HG03565 (cell line): ENCODE results near the gene NPEPL1.
"Not testable (repeated sequence)": the region's sequence is repeated elsewhere in the genome, so short reads cannot be mapped to it uniquely, and the experiment has no call there.

Experiments
- ATAC-seq: cut with Tn5 transposase; IDR thresholded peaks from one replicate; pipeline ENCODE4 v1.9.1; 2021; ENCODE audit warnings: mild to moderate bottlenecking, moderate library complexity; ENCODE audit not compliant: unreplicated experiment

NPEPL1 gene

DNA sequence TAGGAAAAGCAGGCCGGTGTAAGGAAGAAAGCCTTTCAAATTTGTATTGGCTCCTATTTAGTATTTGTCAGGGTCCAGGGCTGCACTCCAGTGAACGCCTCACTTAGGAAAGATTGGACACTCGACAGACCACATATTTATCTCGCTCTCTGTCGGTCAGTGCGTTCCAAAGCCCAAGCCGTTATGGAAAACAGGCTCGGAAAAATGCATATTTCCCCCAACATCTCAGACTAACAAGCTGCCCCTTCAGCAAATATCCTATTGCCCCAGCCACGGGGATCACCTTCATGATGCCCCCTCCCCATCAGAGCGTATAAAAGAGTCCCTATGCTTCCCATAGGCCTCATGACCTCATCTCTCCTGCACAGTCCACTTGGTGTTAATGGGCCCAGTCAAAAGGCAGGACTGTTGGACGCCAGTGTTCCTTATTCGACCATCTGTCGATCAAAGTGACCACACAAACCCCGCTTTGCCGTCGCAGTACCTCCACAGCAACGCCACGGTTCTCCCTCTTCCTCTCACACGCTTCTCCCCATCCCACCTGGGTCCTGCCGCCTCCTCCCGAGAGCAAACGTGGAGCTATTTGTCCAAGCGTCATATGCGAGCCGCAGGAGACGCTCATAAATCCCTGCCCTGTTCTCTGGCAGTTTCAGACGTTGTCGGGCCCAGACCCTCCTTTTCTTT, 63.3 kb downstream of the NPEPL1 start:
- no peak for ATAC-seq

DNA sequence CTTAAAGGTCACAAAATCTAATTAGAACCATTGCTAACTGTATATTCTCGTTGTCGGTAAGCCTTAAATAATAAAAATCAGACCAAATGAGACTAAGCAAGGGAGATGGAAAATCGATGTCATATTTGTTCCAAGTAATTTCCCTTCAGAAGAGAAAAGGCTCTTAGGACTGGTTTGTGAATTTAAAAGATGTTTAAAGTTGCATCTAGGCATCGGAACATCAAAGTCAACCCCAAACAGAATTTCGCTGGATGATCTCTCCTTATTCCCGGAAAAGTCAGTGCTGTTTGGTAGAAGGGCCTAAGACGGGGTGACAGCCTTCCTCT, 63.8 kb downstream of the NPEPL1 start:
- no peak for ATAC-seq

DNA sequence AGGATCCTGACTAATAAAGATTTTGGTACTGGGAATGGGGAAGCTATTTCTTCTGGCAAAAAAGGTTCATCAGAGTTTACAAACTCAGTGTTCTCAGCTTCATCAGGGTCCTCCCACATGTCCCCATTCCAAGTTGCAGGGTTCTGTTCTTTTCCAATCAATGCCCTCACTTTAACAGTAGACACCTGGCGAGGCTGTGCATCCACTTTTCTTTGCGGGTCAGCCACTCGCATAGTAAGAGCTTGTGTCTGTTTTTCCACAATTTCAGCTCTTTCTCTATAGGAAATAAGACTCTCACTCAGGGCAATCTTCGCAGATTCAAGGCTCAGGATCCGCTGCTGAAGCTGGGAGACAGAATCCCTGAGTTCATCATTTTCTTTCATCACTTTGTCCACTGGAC, 65.0 kb downstream of the NPEPL1 start:
- not testable (repeated sequence) for ATAC-seq

DNA sequence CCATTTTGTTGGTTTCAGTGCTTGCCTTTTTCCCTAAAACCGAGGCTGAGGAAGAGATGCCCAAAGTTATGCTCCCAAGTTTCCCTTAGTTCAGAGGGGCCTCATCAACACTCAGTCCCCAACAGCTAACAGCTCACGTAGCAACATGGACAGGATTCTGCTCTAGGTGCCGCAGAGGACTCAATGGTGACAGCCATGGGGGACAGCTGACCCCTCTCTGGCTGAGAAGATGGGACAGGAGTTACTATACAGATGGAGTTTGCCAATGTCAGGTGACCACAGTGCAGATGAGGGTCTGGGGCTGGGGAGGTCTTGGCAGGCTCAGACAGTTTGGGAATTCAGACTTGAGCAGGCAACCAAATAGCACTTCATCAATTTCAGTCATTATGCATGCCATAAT, 67.3 kb downstream of the NPEPL1 start:
- ATAC-seq = no peak

DNA sequence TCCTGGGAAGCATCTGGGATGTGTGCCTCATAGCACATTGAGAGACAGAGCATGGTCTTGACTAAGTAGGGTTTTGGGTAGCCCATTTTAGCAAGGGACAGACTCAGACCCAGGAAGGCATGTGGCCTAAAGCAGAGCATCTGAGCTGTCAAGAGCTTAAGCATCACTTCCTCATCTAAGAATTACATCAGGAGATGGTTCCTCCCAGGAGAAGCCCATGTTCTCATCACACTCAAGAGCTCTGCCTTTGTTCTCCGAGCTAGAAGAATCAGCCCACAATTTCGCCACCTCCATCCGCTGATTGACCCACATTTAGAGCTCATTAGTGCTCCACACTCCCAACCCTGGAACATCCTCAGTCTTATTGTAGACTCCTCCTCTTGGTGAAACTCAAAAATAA, 68.3 kb downstream of the NPEPL1 start:
- ATAC-seq = no peak

DNA sequence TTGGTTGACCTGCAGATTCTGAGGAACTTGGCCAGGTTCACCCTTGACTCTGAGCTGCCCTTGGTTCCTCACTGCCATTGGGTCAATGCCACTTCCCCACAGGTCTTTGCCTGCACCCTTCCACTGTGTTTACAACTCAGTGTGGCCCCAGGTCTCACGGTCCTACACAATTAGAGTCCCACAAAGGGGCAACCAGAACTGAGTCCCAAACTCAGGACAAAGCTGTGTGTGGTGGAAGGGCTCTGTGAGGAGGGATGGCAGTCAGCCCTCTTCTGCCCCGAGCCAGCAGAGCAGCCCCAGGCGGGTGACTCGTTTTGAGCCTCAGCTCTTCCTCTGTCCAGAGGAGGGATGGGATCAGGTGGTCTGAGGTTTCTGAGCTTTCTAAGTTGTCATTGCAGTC, 69.5 kb downstream of the NPEPL1 start:
- ATAC-seq = no peak

DNA sequence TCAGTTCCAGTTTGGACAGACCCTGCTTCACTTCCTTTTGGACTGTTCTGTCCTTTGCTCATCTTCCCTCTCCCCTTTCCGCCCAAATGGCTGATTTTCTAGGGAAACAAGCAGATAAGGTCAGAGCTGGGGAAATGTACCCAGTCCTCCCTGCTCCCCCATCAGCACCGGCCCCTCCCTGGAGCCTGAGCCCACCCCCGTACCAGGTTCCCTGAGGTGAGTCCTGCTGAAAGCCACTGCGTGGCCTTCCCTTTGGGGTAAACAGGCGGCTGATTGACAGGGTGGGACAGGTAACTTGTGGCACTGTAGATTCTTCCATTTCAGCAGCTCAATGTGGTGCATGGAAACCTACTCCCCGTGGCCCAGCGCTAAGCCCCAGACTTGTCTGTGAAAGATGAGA, 70.5 kb downstream of the NPEPL1 start:
- no peak for ATAC-seq
